Measurements from ENCODE around the gene CYP4F22. TPM values are rescaled to one million over a fixed set of nuclear protein-coding genes. Genes with fewer than 3 reads are reported as not detected.
A peak's percentile ranks its signal among the peaks of the same experiment; 100 is the strongest.

Gene CYP4F22
- total and polyA plus RNA-seq, 7 donors, result 0.07 TPM; not detected in 6

GRCh38 chr19:15584541-15585115 is 76.3 kb downstream of the CYP4F22 start:
- DNase-seq, result peak; percentile 77
- 7 to 9% methylated on average over 35 of the region's 35 CpGs for WGBS, 2 donors
- Histone ChIP-seq H3K36me3 (no peaks in the 10 kb centered on the region), H3K9me3 (no peaks in the 10 kb centered on the region), H3K4me3 (no peak overlapping the region), H3K4me1 (peaks cover 0 to 6% (median 2%) of the 10 kb centered on the region in 4 donors), H3K27me3 (peaks cover 0 to 39% (median 19%) of the 10 kb centered on the region in 3 donors), H3K27ac (no peak overlapping the region)
- TF ChIP-seq EP300 (IDR thresholded peaks at IDR 0.05) (no peak), POLR2A (IDR thresholded peaks at IDR 0.05) (no peak), POLR2AphosphoS5 (IDR thresholded peaks at IDR 0.05) (no peak), CTCF (IDR thresholded peaks at IDR 0.05) (peak; percentile 39 to 86 (median 70))
- intact Hi-C loops (cut with DNase I), result no loop called here

GRCh38 chr19:15587663-15588062 is 79.3 kb downstream of the CYP4F22 start:
- Histone ChIP-seq H3K27me3 (peaks cover 0 to 34% (median 19%) of the 10 kb centered on the region in 3 donors), H3K9me3 (no peaks in the 10 kb centered on the region), H3K36me3 (no peaks in the 10 kb centered on the region), H3K4me1 (peaks cover 0 to 6% (median 2%) of the 10 kb centered on the region in 4 donors), H3K4me3 (no peak overlapping the region), H3K27ac (no peak overlapping the region)
- WGBS, 2 donors, result 80 to 88% methylated on average over 9 of the region's 9 CpGs
- no peak for DNase-seq
- TF ChIP-seq EP300 (IDR thresholded peaks at IDR 0.05) (no peak), POLR2AphosphoS5 (IDR thresholded peaks at IDR 0.05) (no peak), POLR2A (IDR thresholded peaks at IDR 0.05) (no peak), CTCF (IDR thresholded peaks at IDR 0.05) (no peak)
- intact Hi-C loops (cut with DNase I), result no loop called here

- WGBS, 2 donors, result 74 to 85% methylated on average over 1 of the region's 1 CpG
- DNase-seq, result no peak
- H3K27me3 ChIP-seq, result peaks cover 0 to 28% (median 18%) of the 10 kb centered on the region in 3 donors
Measured at GRCh38 chr19:15588265-15588664, 79.9 kb downstream of the CYP4F22 start.

GRCh38 chr19:15589760-15590451 is 81.6 kb downstream of the CYP4F22 start:
- peaks cover 0 to 11% (median 1%) of the 10 kb centered on the region in 3 donors for H3K27me3 ChIP-seq
- WGBS, 2 donors, result 70 to 92% methylated on average over 5 of the region's 5 CpGs
- H3K36me3 ChIP-seq, result no peaks in the 10 kb centered on the region
- H3K9me3 ChIP-seq, result no peaks in the 10 kb centered on the region
- no peaks in the 10 kb centered on the region for H3K4me1 ChIP-seq
- H3K27ac ChIP-seq, result no peak overlapping the region
- no peak for DNase-seq
- intact Hi-C loops (cut with DNase I), result no loop called here
- no peak overlapping the region for H3K4me3 ChIP-seq
- TF ChIP-seq POLR2A (IDR thresholded peaks at IDR 0.05), result no peak
- TF ChIP-seq POLR2AphosphoS5 (IDR thresholded peaks at IDR 0.05), result no peak
- no peak for TF ChIP-seq EP300 (IDR thresholded peaks at IDR 0.05)
- TF ChIP-seq CTCF (IDR thresholded peaks at IDR 0.05), result no peak

More at GRCh38 chr19:15588265-15588664, 79.9 kb downstream of the CYP4F22 start:
- H3K36me3 ChIP-seq, result no peaks in the 10 kb centered on the region
- no peak overlapping the region for H3K4me3 ChIP-seq
- no peaks in the 10 kb centered on the region for H3K9me3 ChIP-seq
- H3K27ac ChIP-seq, result no peak overlapping the region
- intact Hi-C loops (cut with DNase I), result no loop called here
- TF ChIP-seq CTCF (IDR thresholded peaks at IDR 0.05), result no peak
- H3K4me1 ChIP-seq, result peaks cover 0 to 6% (median 2%) of the 10 kb centered on the region in 4 donors
